ENCODE data around the gene CHAT.

Gene CHAT

GRCh38 chr10:49592726-49593563 is 20.9 kb upstream of the CHAT start (continued):
- no peak for TF ChIP-seq TSHZ2 (CRISPR knock-in tag; IDR thresholded peaks at IDR 0.05)
- TF ChIP-seq ZNF8 (CRISPR knock-in tag; IDR thresholded peaks at IDR 0.05): no peak
- no peak for TF ChIP-seq ARNTL (CRISPR knock-in tag; IDR thresholded peaks at IDR 0.05; ENCODE audit: borderline replicate concordance, low read depth)
- no peak for TF ChIP-seq ZNF70 (CRISPR knock-in tag; IDR thresholded peaks at IDR 0.05)

- TF ChIP-seq TOX (CRISPR knock-in tag; IDR thresholded peaks at IDR 0.05; ENCODE audit: borderline replicate concordance): no peak
- TF ChIP-seq ISL1 (CRISPR knock-in tag; IDR thresholded peaks at IDR 0.05): no peak
- TF ChIP-seq OSR1 (CRISPR knock-in tag; IDR thresholded peaks at IDR 0.05): no peak
- no peak for TF ChIP-seq ZC3H10 (CRISPR knock-in tag; IDR thresholded peaks at IDR 0.05)
- no peak for TF ChIP-seq PATZ1 (CRISPR knock-in tag; IDR thresholded peaks at IDR 0.05; ENCODE audit: borderline replicate concordance)
- no peak for TF ChIP-seq CSDC2 (CRISPR knock-in tag; IDR thresholded peaks at IDR 0.05)
- no peak for TF ChIP-seq ZFP3 (CRISPR knock-in tag; IDR thresholded peaks at IDR 0.05)
- no peak for TF ChIP-seq PPARA (CRISPR knock-in tag; IDR thresholded peaks at IDR 0.05; ENCODE audit: borderline replicate concordance)
- TF ChIP-seq ZNF8 (CRISPR knock-in tag; IDR thresholded peaks at IDR 0.05): no peak
- no peak for TF ChIP-seq SNAI2 (CRISPR knock-in tag; IDR thresholded peaks at IDR 0.05)
- no peak for TF ChIP-seq TCF4 (CRISPR knock-in tag; IDR thresholded peaks at IDR 0.05; ENCODE audit: borderline replicate concordance)
- TF ChIP-seq BACH2 (CRISPR knock-in tag; IDR thresholded peaks at IDR 0.05; ENCODE audit: borderline replicate concordance): no peak
- TF ChIP-seq ZFP30 (CRISPR knock-in tag; IDR thresholded peaks at IDR 0.05): no peak
- no peak for TF ChIP-seq CSRNP3 (CRISPR knock-in tag; IDR thresholded peaks at IDR 0.05)
- no peak for TF ChIP-seq ZNF565 (CRISPR knock-in tag; conservative IDR thresholded peaks at IDR 0.05; ENCODE audit: low read depth)
- no peak for ATAC-seq
These were observed 20.3 kb upstream of the CHAT start for GRCh38 chr10:49593564-49593875.

- ATAC-seq: no peak
- TF ChIP-seq ZNF565 (CRISPR knock-in tag; conservative IDR thresholded peaks at IDR 0.05; ENCODE audit: low read depth) (no peak), PATZ1 (CRISPR knock-in tag; IDR thresholded peaks at IDR 0.05; ENCODE audit: borderline replicate concordance) (no peak), CREB5 (CRISPR knock-in tag; IDR thresholded peaks at IDR 0.05; ENCODE audit: low read depth) (no peak), ZFP3 (CRISPR knock-in tag; IDR thresholded peaks at IDR 0.05) (no peak), ZFP30 (CRISPR knock-in tag; IDR thresholded peaks at IDR 0.05) (no peak), BACH2 (CRISPR knock-in tag; IDR thresholded peaks at IDR 0.05; ENCODE audit: borderline replicate concordance) (no peak), ESRRG (CRISPR knock-in tag; IDR thresholded peaks at IDR 0.05) (no peak), ZC3H10 (CRISPR knock-in tag; IDR thresholded peaks at IDR 0.05) (no peak), RARB (CRISPR knock-in tag; IDR thresholded peaks at IDR 0.05) (no peak), ISL1 (CRISPR knock-in tag; IDR thresholded peaks at IDR 0.05) (no peak), CSDC2 (CRISPR knock-in tag; IDR thresholded peaks at IDR 0.05) (no peak), GLIS3 (CRISPR knock-in tag; IDR thresholded peaks at IDR 0.05) (no peak), ZNF70 (CRISPR knock-in tag; IDR thresholded peaks at IDR 0.05) (no peak), SNAI2 (CRISPR knock-in tag; IDR thresholded peaks at IDR 0.05) (no peak), ZNF8 (CRISPR knock-in tag; IDR thresholded peaks at IDR 0.05) (no peak), ARNTL (CRISPR knock-in tag; IDR thresholded peaks at IDR 0.05; ENCODE audit: borderline replicate concordance, low read depth) (no peak), TSHZ2 (CRISPR knock-in tag; IDR thresholded peaks at IDR 0.05) (no peak), POU6F1 (CRISPR knock-in tag; IDR thresholded peaks at IDR 0.05; ENCODE audit: borderline replicate concordance, low read depth) (no peak)
These were observed 19.8 kb upstream of the CHAT start for GRCh38 chr10:49593998-49594397.

All from SK-N-SH treated with all-trans-retinoic acid at 6 μM for 48 hours (cell line).